Measurements from ENCODE around the gene SYT14.

Gene SYT14

GRCh38 chr1:209929751-209930150 is 8.3 kb upstream of the SYT14 start:
- TF ChIP-seq CTCF (IDR thresholded peaks at IDR 0.05): no peak

- TF ChIP-seq CTCF (IDR thresholded peaks at IDR 0.05): no peak
These were observed 6.9 kb upstream of the SYT14 start for GRCh38 chr1:209931141-209931540.

- no peak for TF ChIP-seq CTCF (IDR thresholded peaks at IDR 0.05)
These were observed 1.9 kb upstream of the SYT14 start for GRCh38 chr1:209936125-209936524.

- no peak for TF ChIP-seq CTCF (IDR thresholded peaks at IDR 0.05)
These were observed 7.4 kb downstream of the SYT14 start for GRCh38 chr1:209945377-209945776.

- TF ChIP-seq CTCF (IDR thresholded peaks at IDR 0.05): no peak
These were observed 10.1 kb downstream of the SYT14 start for GRCh38 chr1:209948155-209948554.

- TF ChIP-seq CTCF (IDR thresholded peaks at IDR 0.05): no peak
These were observed 18.1 kb downstream of the SYT14 start for GRCh38 chr1:209956116-209956515.

GRCh38 chr1:209959623-209960022 is 21.6 kb downstream of the SYT14 start:
- TF ChIP-seq CTCF (IDR thresholded peaks at IDR 0.05): no peak

- no peak for TF ChIP-seq CTCF (IDR thresholded peaks at IDR 0.05)
These were observed 22.9 kb downstream of the SYT14 start for GRCh38 chr1:209960926-209961325.

All from LNCAP (cell line).